CD8-positive, alpha-beta memory T cell (primary cell): ENCODE data around the gene RGS17. TPM values are rescaled to one million over a fixed set of nuclear protein-coding genes. Genes with fewer than 3 reads are reported as not detected.
"Not testable (repeated sequence)": the region's sequence is repeated elsewhere in the genome, so short reads cannot be mapped to it uniquely, and the experiment has no call there.

ENCODE experiments used
- CTCF ChIA-PET: fragments of 350-600 bp; sonication (Branson Sonifier 250); formaldehyde crosslinking; loops from one replicate; lab custom pipeline; 2021; ENCODE audit warnings: antibody characterized with exemption; lab: Charles Lee
- POLR2A ChIA-PET: fragments of 350-600 bp; sonication (Branson Sonifier 250); formaldehyde crosslinking; loops from one replicate; lab custom pipeline; 2021; ENCODE audit warnings: antibody characterized with exemption; lab: Charles Lee
- DNase-seq, 5 donors: peaks; one replicate each; pipeline versions ENCODE4 v3.0.0 to v3.0.0-alpha.2; 2020 to 2022; ENCODE audit warnings: mixed read lengths in 1 of 5
- H3K27ac ChIP-seq: one replicate; pipeline ENCODE4 v1.7.0; 2013; ENCODE audit warnings: low read depth, mild to moderate bottlenecking, low read length, moderate library complexity
- H3K27me3 ChIP-seq: 2 replicates; pipeline ENCODE4 v1.7.0; 2013; ENCODE audit warnings: low read length, mild to moderate bottlenecking; ENCODE audit not compliant: insufficient read depth, poor library complexity, severe bottlenecking
- H3K36me3 ChIP-seq: 2 replicates; pipeline ENCODE4 v1.7.0; 2013; ENCODE audit warnings: mild to moderate bottlenecking, low read length, moderate library complexity; ENCODE audit not compliant: insufficient read depth
- H3K4me1 ChIP-seq: 2 replicates; pipeline ENCODE4 v1.7.0; 2013; ENCODE audit warnings: mild to moderate bottlenecking, low read length, moderate library complexity; ENCODE audit not compliant: insufficient read depth
- H3K4me3 ChIP-seq: 2 replicates; pipeline ENCODE4 v1.7.0; 2013; ENCODE audit warnings: mild to moderate bottlenecking, low read length
- H3K9me3 ChIP-seq: 2 replicates; pipeline ENCODE4 v1.7.0; 2013; ENCODE audit warnings: mild to moderate bottlenecking, low read length
- H3K27ac Mint-ChIP-seq, 8 donors: one replicate each; pipeline ENCODE4 v1.8.0; 2020 to 2021; ENCODE audit warnings: mixed read lengths in 8 of 8, mild to moderate bottlenecking in 6 of 8, inconsistent platforms in 3 of 8, moderate library complexity in 3 of 8
- H3K27me3 Mint-ChIP-seq, 2 donors: one replicate each; pipeline ENCODE4 v1.8.0; 2020 to 2021; ENCODE audit warnings: mixed read lengths in 2 of 2, mild to moderate bottlenecking in 1 of 2, moderate library complexity in 1 of 2
- H3K36me3 Mint-ChIP-seq, 3 donors: one replicate each; pipeline ENCODE4 v1.8.0; 2020 to 2021; ENCODE audit warnings: mixed read lengths in 3 of 3, inconsistent platforms in 1 of 3, mild to moderate bottlenecking in 1 of 3
- H3K4me1 Mint-ChIP-seq, 3 donors: one replicate each; pipeline ENCODE4 v1.8.0; 2020 to 2021; ENCODE audit warnings: mixed read lengths in 3 of 3, inconsistent platforms in 1 of 3, mild to moderate bottlenecking in 1 of 3
- H3K4me3 Mint-ChIP-seq, 7 donors: one replicate each; pipeline ENCODE4 v1.8.0; 2020 to 2021; ENCODE audit warnings: mixed read lengths in 7 of 7, mild to moderate bottlenecking in 6 of 7, moderate library complexity in 4 of 7, inconsistent platforms in 2 of 7
- H3K9me3 Mint-ChIP-seq, 5 donors: one replicate each; pipeline ENCODE4 v1.8.0; 2020 to 2022; ENCODE audit warnings: mixed read lengths in 5 of 5, mild to moderate bottlenecking in 3 of 5, moderate library complexity in 2 of 5, inconsistent platforms in 1 of 5
- polyA plus RNA-seq: library from polyadenylated mRNA; unstranded; fragments of 300-500 nt; fragmentation: Illumina TruSeq; gene quantifications from one replicate; pipeline ENCODE4 v1.2.3, GENCODE V29; 2021
- total RNA-seq, 2 experiments: library from RNA; stranded (reverse); gene quantifications; one replicate each; pipeline ENCODE4 v1.2.3, GENCODE V29; 2021

RGS17 gene
- total and polyA plus RNA-seq, 3 experiments from 2014 or later, result 0.02 to 0.49 TPM; not detected in 1

DNA sequence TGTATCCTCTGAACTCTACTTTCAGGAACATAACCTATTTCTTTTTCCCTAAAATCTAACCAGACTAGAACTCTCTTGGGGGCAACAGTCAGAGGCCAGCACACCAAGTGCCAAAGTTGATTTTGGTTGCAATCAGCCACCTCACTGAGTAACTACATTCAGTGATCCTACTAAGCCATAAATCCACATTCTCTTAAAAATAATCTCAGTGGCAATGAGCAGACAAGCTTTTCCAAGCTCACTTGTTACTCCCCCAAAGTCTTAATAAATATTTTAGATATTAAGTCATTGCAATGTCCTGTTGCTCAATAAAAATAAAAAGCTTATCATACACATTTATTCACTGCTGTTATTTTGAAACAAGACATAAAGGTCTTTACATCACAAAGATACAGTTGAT is 9.8 kb downstream of the RGS17 start:
- no peak for DNase-seq
- H3K4me1 Mint-ChIP-seq, result peaks cover 0 to 3% (median 0%) of the 10 kb centered on the region in 3 donors
- no peak overlapping the region for H3K4me3 Mint-ChIP-seq
- Histone ChIP-seq H3K4me3 (no peak overlapping the region), H3K9me3 (no peaks in the 10 kb centered on the region), H3K36me3 (no peaks in the 10 kb centered on the region), H3K4me1 (no peaks in the 10 kb centered on the region), H3K27me3 (no peaks in the 10 kb centered on the region), H3K27ac (no peak overlapping the region)
- CTCF ChIA-PET, result no interaction called here
- no peaks in the 10 kb centered on the region for H3K9me3 Mint-ChIP-seq
- no peaks in the 10 kb centered on the region for H3K36me3 Mint-ChIP-seq
- H3K27me3 Mint-ChIP-seq, result peaks cover 7 to 27% of the 10 kb centered on the region in 2 donors
- H3K27ac Mint-ChIP-seq, result no peak overlapping the region
- POLR2A ChIA-PET, result no interaction called here

DNA sequence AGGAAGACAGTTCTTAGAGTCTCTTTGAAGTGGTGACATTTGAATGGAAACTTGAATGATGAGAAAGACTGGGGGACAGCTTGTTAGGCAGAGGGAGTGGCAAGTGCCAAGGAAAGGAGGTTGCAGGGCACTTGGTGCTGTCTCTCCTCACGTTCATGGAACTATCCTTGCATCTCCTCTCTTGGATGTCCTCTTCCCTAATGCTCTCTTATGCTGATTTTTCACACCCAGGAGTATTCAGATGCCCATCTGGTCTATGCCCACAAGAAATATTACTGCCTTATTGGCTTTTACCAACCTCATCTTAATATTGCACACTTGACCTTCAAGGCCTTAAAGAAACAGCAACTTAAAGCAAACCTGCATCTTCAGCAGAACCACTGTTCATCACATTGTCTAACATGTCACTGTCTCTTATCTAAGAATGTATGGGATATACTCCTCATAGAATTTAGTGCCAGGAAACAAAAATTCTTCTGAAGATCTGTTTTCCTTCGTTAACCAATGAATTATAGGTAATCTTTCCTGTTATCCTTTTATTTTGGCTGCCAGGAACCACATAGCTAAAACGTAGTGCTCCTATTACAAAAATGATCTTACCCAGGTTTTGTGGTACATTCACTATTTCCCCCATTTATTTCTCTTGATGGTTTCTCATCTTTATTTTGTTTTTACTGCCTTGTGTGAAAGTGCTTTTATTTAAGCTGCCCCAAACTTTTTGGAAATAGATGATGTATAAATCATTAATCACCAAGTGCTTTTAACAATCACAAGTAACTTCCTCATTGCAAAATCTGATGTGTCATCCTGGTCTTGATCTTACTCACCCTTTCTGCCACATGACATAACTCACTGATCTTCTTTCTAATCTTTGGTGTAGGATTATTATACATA is 12.8 kb downstream of the RGS17 start:
- H3K9me3 ChIP-seq, result no peaks in the 10 kb centered on the region
- peaks cover 5 to 15% of the 10 kb centered on the region in 2 donors for H3K27me3 Mint-ChIP-seq
- ChIA-PET POLR2A (no interaction called here), CTCF (no interaction called here)
- no peak for DNase-seq
- no peak overlapping the region for H3K27ac ChIP-seq
- no peak overlapping the region for H3K4me3 ChIP-seq
- no peaks in the 10 kb centered on the region for H3K36me3 Mint-ChIP-seq
- no peaks in the 10 kb centered on the region for H3K4me1 ChIP-seq
- H3K4me3 Mint-ChIP-seq, result no peak overlapping the region
- no peaks in the 10 kb centered on the region for H3K4me1 Mint-ChIP-seq
- no peaks in the 10 kb centered on the region for H3K36me3 ChIP-seq
- peaks cover 0 to 5% (median 5%) of the 10 kb centered on the region in 5 donors for H3K9me3 Mint-ChIP-seq
- H3K27ac Mint-ChIP-seq, result no peak overlapping the region
- no peaks in the 10 kb centered on the region for H3K27me3 ChIP-seq

DNA sequence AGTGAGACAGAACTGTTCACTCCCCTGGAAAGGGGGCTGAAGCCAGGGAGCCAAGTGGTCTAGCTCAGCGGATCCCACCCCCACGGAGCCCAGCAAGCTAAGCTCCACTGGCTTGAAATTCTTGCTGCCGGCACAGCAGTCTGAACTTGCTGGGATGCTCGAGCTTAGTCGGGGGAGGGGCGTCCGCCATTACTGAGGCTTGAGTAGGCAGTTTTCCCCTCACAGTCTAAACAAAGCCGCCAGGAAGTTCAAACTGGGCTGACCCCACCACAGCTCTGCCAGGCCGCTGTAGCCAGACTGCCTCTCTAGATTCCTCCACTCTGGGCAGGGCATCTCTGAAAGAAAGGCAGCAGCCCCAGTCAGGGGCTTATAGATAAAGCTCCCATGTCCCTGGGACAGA is 20.0 kb downstream of the RGS17 start:
- H3K9me3 ChIP-seq, DNase-seq, H3K27ac ChIP-seq, CTCF ChIA-PET, H3K36me3 ChIP-seq, H3K4me1 Mint-ChIP-seq, H3K4me1 ChIP-seq, H3K27me3 ChIP-seq, H3K27me3 Mint-ChIP-seq, H3K4me3 ChIP-seq, H3K36me3 Mint-ChIP-seq, H3K4me3 Mint-ChIP-seq, POLR2A ChIA-PET, H3K27ac Mint-ChIP-seq: not testable (repeated sequence)
- peaks cover 5 to 17% (median 12%) of the 10 kb centered on the region in 5 donors for H3K9me3 Mint-ChIP-seq

DNA sequence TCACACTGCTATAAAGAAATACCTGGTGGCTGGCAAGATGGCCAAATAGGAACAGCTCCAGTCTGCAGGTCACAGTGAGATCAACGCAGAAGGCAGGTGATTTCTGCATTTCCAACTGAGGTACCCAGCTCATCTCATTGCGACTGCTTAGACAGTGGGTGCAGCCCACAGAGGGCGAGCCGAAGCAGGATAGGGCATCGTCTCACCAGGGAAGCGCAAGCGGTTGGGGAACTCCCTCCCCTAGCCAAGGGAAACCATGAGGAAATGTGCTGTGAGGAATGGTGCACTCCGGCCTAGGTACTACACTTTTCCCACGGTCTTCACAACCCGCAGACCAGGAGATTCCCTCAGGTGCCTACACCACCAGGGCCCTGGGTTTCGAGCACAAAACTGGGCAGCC is 20.5 kb downstream of the RGS17 start:
- POLR2A ChIA-PET, CTCF ChIA-PET, H3K4me3 ChIP-seq, H3K9me3 ChIP-seq, H3K36me3 Mint-ChIP-seq, H3K27ac ChIP-seq, H3K27me3 ChIP-seq, DNase-seq, H3K4me3 Mint-ChIP-seq, H3K27ac Mint-ChIP-seq, H3K4me1 Mint-ChIP-seq, H3K4me1 ChIP-seq, H3K27me3 Mint-ChIP-seq, H3K36me3 ChIP-seq: not testable (repeated sequence)
- peaks cover 5 to 17% (median 12%) of the 10 kb centered on the region in 5 donors for H3K9me3 Mint-ChIP-seq

DNA sequence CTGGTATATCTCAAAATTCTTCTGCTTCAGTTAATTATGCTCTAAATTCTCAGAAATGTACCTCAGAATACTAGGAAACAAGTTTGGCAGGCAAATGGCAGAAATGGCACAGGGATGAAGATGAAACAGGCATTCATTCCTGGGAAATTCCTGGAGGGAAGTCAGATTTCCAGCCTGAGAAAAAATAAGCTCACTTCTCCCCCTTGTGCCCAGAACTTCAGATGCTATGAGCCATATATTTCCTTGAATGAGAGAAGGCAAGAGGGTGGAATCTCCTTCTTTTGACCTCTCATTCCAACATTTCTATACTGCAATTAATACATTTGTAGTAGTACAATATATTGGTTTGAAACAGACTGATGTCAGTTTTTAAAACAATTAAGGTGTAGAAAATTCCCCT is 22.8 kb downstream of the RGS17 start:
- Histone ChIP-seq H3K27me3 (no peaks in the 10 kb centered on the region), H3K9me3 (no peaks in the 10 kb centered on the region), H3K4me3 (no peak overlapping the region), H3K36me3 (no peaks in the 10 kb centered on the region), H3K27ac (no peak overlapping the region), H3K4me1 (no peaks in the 10 kb centered on the region)
- Mint-ChIP-seq H3K27me3 (peaks cover 2 to 3% of the 10 kb centered on the region in 2 donors), H3K27ac (no peak overlapping the region), H3K9me3 (peaks cover 0 to 13% (median 7%) of the 10 kb centered on the region in 5 donors), H3K4me3 (no peak overlapping the region), H3K36me3 (peaks cover 0 to 1% (median 0%) of the 10 kb centered on the region in 3 donors), H3K4me1 (no peaks in the 10 kb centered on the region)
- CTCF ChIA-PET, result no interaction called here
- no peak for DNase-seq
- POLR2A ChIA-PET, result no interaction called here

DNA sequence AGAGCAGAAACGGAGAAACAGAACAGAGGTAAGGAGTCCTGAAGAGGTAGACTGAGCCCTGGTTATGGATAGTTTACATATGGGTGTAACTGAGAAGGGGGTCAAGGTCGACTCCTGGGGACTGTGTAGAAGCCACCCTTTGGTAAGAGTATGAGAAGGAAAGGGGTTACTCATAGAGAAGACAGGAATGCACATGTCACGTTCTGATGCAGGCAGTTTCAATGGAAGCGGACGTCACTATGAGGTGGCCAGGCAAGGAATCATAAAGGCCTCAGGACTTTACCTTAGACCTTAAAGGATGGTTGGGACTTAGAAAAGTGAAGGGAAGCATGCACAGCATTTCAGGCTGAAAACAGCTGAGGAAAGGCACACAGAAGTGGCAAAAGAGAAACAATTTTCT is 25.1 kb downstream of the RGS17 start:
- no peaks in the 10 kb centered on the region for H3K36me3 Mint-ChIP-seq
- H3K9me3 Mint-ChIP-seq, result no peaks in the 10 kb centered on the region
- H3K27me3 Mint-ChIP-seq, result peaks cover 0 to 3% of the 10 kb centered on the region in 2 donors
- H3K27ac Mint-ChIP-seq, result no peak overlapping the region
- CTCF ChIA-PET, result no interaction called here
- H3K27me3 ChIP-seq, result no peaks in the 10 kb centered on the region
- H3K4me1 Mint-ChIP-seq, result no peaks in the 10 kb centered on the region
- no peaks in the 10 kb centered on the region for H3K4me1 ChIP-seq
- H3K4me3 Mint-ChIP-seq, result no peak overlapping the region
- no peak for DNase-seq
- POLR2A ChIA-PET, result no interaction called here
- H3K27ac ChIP-seq, result no peak overlapping the region
- H3K4me3 ChIP-seq, result no peak overlapping the region
- no peaks in the 10 kb centered on the region for H3K36me3 ChIP-seq
- H3K9me3 ChIP-seq, result no peaks in the 10 kb centered on the region

DNA sequence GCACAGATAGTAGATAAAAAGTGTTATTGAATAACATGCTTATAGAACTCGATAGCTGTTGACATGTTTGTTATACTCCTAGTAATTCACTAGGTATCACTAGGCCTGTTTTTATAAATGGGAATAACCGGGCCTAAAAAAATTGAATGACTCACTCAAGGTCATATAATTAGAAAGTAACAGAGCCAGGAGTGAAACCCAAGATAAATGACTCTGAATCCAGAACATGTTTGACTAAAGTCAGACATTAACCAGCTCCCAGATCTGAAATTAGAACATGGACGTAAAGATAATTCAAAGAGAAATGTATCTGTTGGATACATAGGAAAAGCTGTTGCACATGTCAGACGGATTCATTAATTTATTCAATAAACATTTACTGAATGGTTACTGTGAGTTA is 26.9 kb downstream of the RGS17 start:
- no peak overlapping the region for H3K4me3 Mint-ChIP-seq
- DNase-seq, result no peak
- Histone ChIP-seq H3K36me3 (no peaks in the 10 kb centered on the region), H3K27me3 (no peaks in the 10 kb centered on the region), H3K27ac (no peak overlapping the region), H3K9me3 (no peaks in the 10 kb centered on the region), H3K4me3 (no peak overlapping the region), H3K4me1 (no peaks in the 10 kb centered on the region)
- ChIA-PET CTCF (no interaction called here), POLR2A (no interaction called here)
- H3K4me1 Mint-ChIP-seq, result no peaks in the 10 kb centered on the region
- peaks cover 0 to 9% of the 10 kb centered on the region in 2 donors for H3K27me3 Mint-ChIP-seq
- no peaks in the 10 kb centered on the region for H3K9me3 Mint-ChIP-seq
- no peak overlapping the region for H3K27ac Mint-ChIP-seq
- H3K36me3 Mint-ChIP-seq, result no peaks in the 10 kb centered on the region

DNA sequence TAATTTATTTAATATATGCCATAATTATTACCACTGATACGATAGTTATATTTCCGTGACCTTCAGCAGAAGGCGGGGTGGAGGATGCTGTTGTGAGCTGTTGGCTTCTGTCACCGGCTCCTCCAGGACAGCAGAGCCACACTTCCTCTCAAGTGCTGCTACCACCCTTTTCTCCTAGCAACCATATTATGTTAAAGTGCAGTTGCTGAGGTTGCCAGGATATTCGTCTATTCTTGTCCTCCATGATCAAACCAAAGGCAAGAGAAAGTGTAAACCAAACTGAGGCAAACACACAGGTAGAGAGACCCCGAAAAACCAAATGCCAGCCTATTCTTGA is 27.8 kb downstream of the RGS17 start:
- H3K4me1 Mint-ChIP-seq, result no peaks in the 10 kb centered on the region
- Histone ChIP-seq H3K36me3 (no peaks in the 10 kb centered on the region), H3K4me1 (no peaks in the 10 kb centered on the region), H3K27me3 (no peaks in the 10 kb centered on the region), H3K9me3 (no peaks in the 10 kb centered on the region), H3K4me3 (no peak overlapping the region), H3K27ac (no peak overlapping the region)
- ChIA-PET POLR2A (no interaction called here), CTCF (no interaction called here)
- H3K27me3 Mint-ChIP-seq, result peaks cover 0 to 13% of the 10 kb centered on the region in 2 donors
- H3K4me3 Mint-ChIP-seq, result no peak overlapping the region
- DNase-seq, result no peak
- no peaks in the 10 kb centered on the region for H3K36me3 Mint-ChIP-seq
- H3K27ac Mint-ChIP-seq, result no peak overlapping the region
- H3K9me3 Mint-ChIP-seq, result no peaks in the 10 kb centered on the region
